HCT116 (cell line): Measurements from ENCODE around the gene SPIB. TPM values are rescaled to one million over a fixed set of nuclear protein-coding genes. Genes with fewer than 3 reads are reported as not detected.

Experiments
- ATAC-seq: fragments of 200-7000 bp; cut with Tn5 transposase; 2 replicates; pipeline ENCODE4 v1.9.1; 2020; ENCODE audit warnings: mild to moderate bottlenecking, moderate library complexity
- BruUV-seq: library from RNA; stranded (reverse); fragments of 400-500 nt; replicated peaks from 2 replicates; lab custom pipeline; 2021; lab: Mats Ljungman, UMichigan
- CTCF ChIA-PET: fragments of 300-600 bp; sonication (Branson Sonifier 250); formaldehyde crosslinking; loops from one replicate; lab custom pipeline; 2021; ENCODE audit warnings: antibody characterized with exemption; lab: Charles Lee
- POLR2A ChIA-PET: fragments of 300-600, 350-600 bp; sonication (Branson Sonifier 250); formaldehyde crosslinking; loops from one replicate; lab custom pipeline; 2021; ENCODE audit warnings: antibody characterized with exemption; lab: Charles Lee
- RAD21 ChIA-PET, 2 experiments: fragments of 300-600 bp; sonication (Branson Sonifier 250); formaldehyde crosslinking; loops; one replicate each; lab custom pipeline; 2023; ENCODE audit warnings: low total read pairs in 2 of 2; ENCODE audit not compliant: uncharacterized antibody in 2 of 2, unreplicated experiment in 2 of 2, low non-redundant PET in 1 of 2; lab: Charles Lee
- DNase-seq: peaks from one replicate; pipeline ENCODE4 v3.0.0-alpha.2; 2010; ENCODE audit warnings: low read depth, low spot score
- H2AFZ ChIP-seq: fragments of 200-600 bp; shearing (Covaris generic), sonication (generic); 2 replicates; pipeline ENCODE4 v1.6.1; 2017; ENCODE audit warnings: low read depth, mixed run types, mixed read lengths, antibody characterized with exemption, low read length; ENCODE audit not compliant: poor library complexity, severe bottlenecking
- H3K27ac ChIP-seq: 2 replicates; pipeline ENCODE4 v1.5.1; 2012; ENCODE audit warnings: low read depth, low read length
- H3K27me3 ChIP-seq: fragments of 200-600 bp; sonication (generic); 2 replicates; pipeline ENCODE4 v1.6.1; 2016; ENCODE audit warnings: mixed run types, low read length, mixed read lengths; ENCODE audit not compliant: insufficient read depth
- H3K36me3 ChIP-seq, 2 experiments: fragments of 200-500 bp in 1 of 2; fragments of 200-600 bp in 1 of 2; sonication (Bioruptor generic) in 1 of 2; sonication (generic) in 1 of 2; 2 replicates each; pipeline versions ENCODE4 v1.5.1 to v1.6.1; 2014 to 2016; ENCODE audit warnings: low read length in 2 of 2, inconsistent platforms in 1 of 2, mixed read lengths in 1 of 2, mixed run types in 1 of 2; ENCODE audit not compliant: insufficient read depth in 2 of 2, control insufficient read depth in 1 of 2
- H3K4me1 ChIP-seq, 2 experiments: fragments of 200-600 bp in 1 of 2; sonication (generic) in 1 of 2; 2 replicates each; pipeline versions ENCODE4 v1.5.1 to v1.6.1; 2012 to 2017; ENCODE audit warnings: low read length in 2 of 2, inconsistent platforms in 1 of 2, mild to moderate bottlenecking in 1 of 2, mixed read lengths in 1 of 2, mixed run types in 1 of 2, moderate library complexity in 1 of 2; ENCODE audit not compliant: insufficient read depth in 2 of 2, control insufficient read depth in 1 of 2
- H3K4me2 ChIP-seq: fragments of 200-600 bp; sonication (generic); 2 replicates; pipeline ENCODE4 v1.6.1; 2017; ENCODE audit warnings: mixed run types, low read length, mixed read lengths
- H3K4me3 ChIP-seq, 2 experiments: fragments of 200-600 bp in 1 of 2; sonication (generic) in 1 of 2; replicated peaks in 1 of 2; 2 replicates each; pipeline ENCODE4 v1.5.1; 2011 to 2016; ENCODE audit warnings: low read length in 2 of 2, control low read depth in 1 of 2, low read depth in 1 of 2, mild to moderate bottlenecking in 1 of 2, mixed read lengths in 1 of 2, mixed run types in 1 of 2
- H3K79me2 ChIP-seq: fragments of 200-600 bp; sonication (generic); 2 replicates; pipeline ENCODE4 v1.6.1; 2017; ENCODE audit warnings: mild to moderate bottlenecking, mixed run types, low read length, moderate library complexity, mixed read lengths; ENCODE audit not compliant: insufficient read depth
- H3K9ac ChIP-seq: fragments of 200-600 bp; sonication (generic); 2 replicates; pipeline ENCODE4 v1.6.1; 2016; ENCODE audit warnings: low read length, mixed read lengths
- H3K9me2 ChIP-seq: fragments of 200-600 bp; sonication (generic), shearing (Covaris generic); 2 replicates; pipeline ENCODE4 v1.6.1; 2017; ENCODE audit warnings: mixed run types, mild to moderate bottlenecking, moderate library complexity; ENCODE audit not compliant: insufficient read depth
- H3K9me3 ChIP-seq, 2 experiments: fragments of 200-500 bp in 1 of 2; fragments of 200-600 bp in 1 of 2; sonication (Bioruptor generic) in 1 of 2; sonication (generic) in 1 of 2; 2 replicates each; pipeline ENCODE4 v1.6.1; 2014 to 2017; ENCODE audit warnings: low read length in 2 of 2, mixed read lengths in 2 of 2, inconsistent platforms in 1 of 2, low read depth in 1 of 2, mild to moderate bottlenecking in 1 of 2, mixed run types in 1 of 2, moderate library complexity in 1 of 2; ENCODE audit not compliant: control insufficient read depth in 1 of 2, insufficient read depth in 1 of 2
- H4K20me1 ChIP-seq: fragments of 200-600 bp; sonication (generic), shearing (Covaris generic); 2 replicates; pipeline ENCODE4 v1.6.1; 2017; ENCODE audit warnings: mixed run types, mild to moderate bottlenecking, moderate library complexity; ENCODE audit not compliant: insufficient read depth
- CBX3 ChIP-seq: IDR thresholded peaks from 2 replicates; pipeline ENCODE4 v1.6.1; 2012; ENCODE audit warnings: low read depth
- CEBPB ChIP-seq: IDR thresholded peaks from 2 replicates; pipeline ENCODE4 v1.6.1; 2012; ENCODE audit warnings: low read depth
- EGR1 ChIP-seq: IDR thresholded peaks from 2 replicates; pipeline ENCODE4 v1.6.1; 2012; ENCODE audit warnings: low read depth
- EZH2 ChIP-seq: fragments of 200-600 bp; sonication (generic); IDR thresholded peaks from 2 replicates; pipeline ENCODE4 v1.6.1; 2017; ENCODE audit warnings: antibody characterized with exemption, mixed run types
- EZH2phosphoT487 ChIP-seq: fragments of 200-600 bp; IDR thresholded peaks from 2 replicates; pipeline ENCODE4 v1.6.1; 2018; ENCODE audit warnings: antibody characterized with exemption, borderline replicate concordance
- POLR2A ChIP-seq: IDR thresholded peaks from 2 replicates; pipeline ENCODE4 v1.7.0; 2011; ENCODE audit warnings: borderline replicate concordance; ENCODE audit not compliant: insufficient read depth, insufficient read length; ENCODE audit errors: extremely low read depth
- POLR2AphosphoS5 ChIP-seq: IDR thresholded peaks from 2 replicates; pipeline ENCODE4 v1.6.1; 2011; ENCODE audit warnings: mild to moderate bottlenecking, low read depth, low read length, moderate library complexity
- SIN3A ChIP-seq: IDR thresholded peaks from 2 replicates; pipeline ENCODE4 v1.6.1; 2012; ENCODE audit warnings: low read depth
- SP1 ChIP-seq: IDR thresholded peaks from 2 replicates; pipeline ENCODE4 v1.6.1; 2012; ENCODE audit warnings: low read depth
- SRF ChIP-seq: IDR thresholded peaks from 2 replicates; pipeline ENCODE4 v1.6.1; 2012; ENCODE audit warnings: low read depth
- TCF7L2 ChIP-seq: IDR thresholded peaks from 2 replicates; pipeline ENCODE4 v1.7.0; 2011; ENCODE audit warnings: borderline replicate concordance, inconsistent platforms; ENCODE audit not compliant: insufficient read depth, insufficient read length; ENCODE audit errors: extremely low read depth
- YY1 ChIP-seq: IDR thresholded peaks from 2 replicates; pipeline ENCODE4 v1.6.1; 2011; ENCODE audit warnings: low read length, low read depth, moderate library complexity, mild to moderate bottlenecking; ENCODE audit not compliant: insufficient replicate concordance; ENCODE audit errors: extremely low read depth
- ZFX ChIP-seq: fragments of 450-650 bp; IDR thresholded peaks from 2 replicates; pipeline ENCODE4 v1.6.1; 2017
- ZNF274 ChIP-seq: fragments of 200-500 bp; sonication (Bioruptor generic); IDR thresholded peaks from 2 replicates; pipeline ENCODE4 v1.6.1; 2014; ENCODE audit warnings: mild to moderate bottlenecking, low read depth, low read length, inconsistent platforms
- intact Hi-C: fragments of 100-400 bp; cut with micrococcal nuclease; formaldehyde crosslinking; loops from 2 replicates; pipeline ENCODE4 v1.10.0; 2022
- total RNA-seq: library from RNA; stranded (reverse); gene quantifications from one replicate; pipeline ENCODE4 v1.2.1, GENCODE V29; 2021; ENCODE audit not compliant: unreplicated experiment
- TF ChIP-seq, protein P1 (sequence below): IDR thresholded peaks from 2 replicates; pipeline ENCODE4 v1.6.1; 2012
- TF ChIP-seq, protein P2 (sequence below): IDR thresholded peaks from 2 replicates; pipeline ENCODE4 v1.6.1; 2012
- TF ChIP-seq, protein P3 (sequence below), 3 experiments: fragments of 200-600 bp in 1 of 3; sonication (generic) in 1 of 3; IDR thresholded peaks in 2 of 3; conservative IDR thresholded peaks in 1 of 3; 2 replicates each; pipeline ENCODE4 v1.5.1; 2012 to 2017; ENCODE audit warnings: low read depth in 2 of 3, low read length in 2 of 3, antibody characterized with exemption in 1 of 3, borderline replicate concordance in 1 of 3, control low read depth in 1 of 3, mild to moderate bottlenecking in 1 of 3, mixed read lengths in 1 of 3, mixed run types in 1 of 3, moderate library complexity in 1 of 3; ENCODE audit not compliant: insufficient read depth in 1 of 3
- TF ChIP-seq, protein P4 (sequence below): IDR thresholded peaks from 2 replicates; pipeline ENCODE4 v1.6.1; 2012; ENCODE audit warnings: low read depth

The SPIB gene
- total RNA-seq, 1 experiment from 2014 or later, result 0.96 TPM

DNA sequence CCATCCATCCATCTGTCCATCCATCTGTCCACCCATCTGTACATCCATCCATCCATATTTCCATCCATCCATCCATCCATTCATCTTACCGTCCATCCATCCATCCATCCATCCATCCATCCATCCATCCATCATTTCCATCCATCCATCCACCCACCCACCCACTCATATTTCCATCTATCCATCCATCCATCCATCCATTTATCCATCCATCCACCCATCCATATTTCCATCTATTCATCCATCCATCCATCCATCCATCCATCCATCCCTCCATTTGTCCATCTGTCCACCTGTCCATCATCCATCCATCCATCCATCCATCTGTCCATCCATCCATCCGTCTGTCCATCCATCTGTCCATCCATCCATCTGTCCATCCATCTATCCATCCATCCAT, 37.3 kb downstream of the SPIB start:
- H3K9me3 ChIP-seq, result no peaks in the 10 kb centered on the region
- H3K27me3 ChIP-seq, result no peaks in the 10 kb centered on the region
- H3K9me2 ChIP-seq, result no peaks in the 10 kb centered on the region
- no peaks in the 10 kb centered on the region for H4K20me1 ChIP-seq
- no peak overlapping the region for H3K27ac ChIP-seq
- ChIA-PET RAD21 (no interaction called here), POLR2A (no interaction called here), CTCF (no interaction called here)
- H3K4me2 ChIP-seq, result no peak overlapping the region
- TF ChIP-seq ZFX, result no peak
- no peak for TF ChIP-seq SRF
- no peak for TF ChIP-seq POLR2AphosphoS5
- TF ChIP-seq, protein P1, sequence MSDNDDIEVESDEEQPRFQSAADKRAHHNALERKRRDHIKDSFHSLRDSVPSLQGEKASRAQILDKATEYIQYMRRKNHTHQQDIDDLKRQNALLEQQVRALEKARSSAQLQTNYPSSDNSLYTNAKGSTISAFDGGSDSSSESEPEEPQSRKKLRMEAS, result no peak
- TF ChIP-seq ZNF274, result no peak
- TF ChIP-seq EZH2, result no peak
- TF ChIP-seq YY1, result no peak
- no peak for TF ChIP-seq EGR1
- TF ChIP-seq, protein P2, sequence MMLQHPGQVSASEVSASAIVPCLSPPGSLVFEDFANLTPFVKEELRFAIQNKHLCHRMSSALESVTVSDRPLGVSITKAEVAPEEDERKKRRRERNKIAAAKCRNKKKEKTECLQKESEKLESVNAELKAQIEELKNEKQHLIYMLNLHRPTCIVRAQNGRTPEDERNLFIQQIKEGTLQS, result no peak
- no peak for TF ChIP-seq EZH2phosphoT487
- TF ChIP-seq TCF7L2, result no peak
- no peak for TF ChIP-seq CEBPB
- no peak for TF ChIP-seq POLR2A
- TF ChIP-seq, protein P3, sequence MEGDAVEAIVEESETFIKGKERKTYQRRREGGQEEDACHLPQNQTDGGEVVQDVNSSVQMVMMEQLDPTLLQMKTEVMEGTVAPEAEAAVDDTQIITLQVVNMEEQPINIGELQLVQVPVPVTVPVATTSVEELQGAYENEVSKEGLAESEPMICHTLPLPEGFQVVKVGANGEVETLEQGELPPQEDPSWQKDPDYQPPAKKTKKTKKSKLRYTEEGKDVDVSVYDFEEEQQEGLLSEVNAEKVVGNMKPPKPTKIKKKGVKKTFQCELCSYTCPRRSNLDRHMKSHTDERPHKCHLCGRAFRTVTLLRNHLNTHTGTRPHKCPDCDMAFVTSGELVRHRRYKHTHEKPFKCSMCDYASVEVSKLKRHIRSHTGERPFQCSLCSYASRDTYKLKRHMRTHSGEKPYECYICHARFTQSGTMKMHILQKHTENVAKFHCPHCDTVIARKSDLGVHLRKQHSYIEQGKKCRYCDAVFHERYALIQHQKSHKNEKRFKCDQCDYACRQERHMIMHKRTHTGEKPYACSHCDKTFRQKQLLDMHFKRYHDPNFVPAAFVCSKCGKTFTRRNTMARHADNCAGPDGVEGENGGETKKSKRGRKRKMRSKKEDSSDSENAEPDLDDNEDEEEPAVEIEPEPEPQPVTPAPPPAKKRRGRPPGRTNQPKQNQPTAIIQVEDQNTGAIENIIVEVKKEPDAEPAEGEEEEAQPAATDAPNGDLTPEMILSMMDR (IDR thresholded peaks at IDR 0.05 in 2 of 3, conservative IDR thresholded peaks at IDR 0.05 in 1 of 3; ENCODE audit: borderline replicate concordance in 1 of 3, insufficient read depth in 1 of 3, low read depth in 2 of 3, low read length in 2 of 3), result no peak
- TF ChIP-seq CBX3, result no peak
- TF ChIP-seq, protein P4, sequence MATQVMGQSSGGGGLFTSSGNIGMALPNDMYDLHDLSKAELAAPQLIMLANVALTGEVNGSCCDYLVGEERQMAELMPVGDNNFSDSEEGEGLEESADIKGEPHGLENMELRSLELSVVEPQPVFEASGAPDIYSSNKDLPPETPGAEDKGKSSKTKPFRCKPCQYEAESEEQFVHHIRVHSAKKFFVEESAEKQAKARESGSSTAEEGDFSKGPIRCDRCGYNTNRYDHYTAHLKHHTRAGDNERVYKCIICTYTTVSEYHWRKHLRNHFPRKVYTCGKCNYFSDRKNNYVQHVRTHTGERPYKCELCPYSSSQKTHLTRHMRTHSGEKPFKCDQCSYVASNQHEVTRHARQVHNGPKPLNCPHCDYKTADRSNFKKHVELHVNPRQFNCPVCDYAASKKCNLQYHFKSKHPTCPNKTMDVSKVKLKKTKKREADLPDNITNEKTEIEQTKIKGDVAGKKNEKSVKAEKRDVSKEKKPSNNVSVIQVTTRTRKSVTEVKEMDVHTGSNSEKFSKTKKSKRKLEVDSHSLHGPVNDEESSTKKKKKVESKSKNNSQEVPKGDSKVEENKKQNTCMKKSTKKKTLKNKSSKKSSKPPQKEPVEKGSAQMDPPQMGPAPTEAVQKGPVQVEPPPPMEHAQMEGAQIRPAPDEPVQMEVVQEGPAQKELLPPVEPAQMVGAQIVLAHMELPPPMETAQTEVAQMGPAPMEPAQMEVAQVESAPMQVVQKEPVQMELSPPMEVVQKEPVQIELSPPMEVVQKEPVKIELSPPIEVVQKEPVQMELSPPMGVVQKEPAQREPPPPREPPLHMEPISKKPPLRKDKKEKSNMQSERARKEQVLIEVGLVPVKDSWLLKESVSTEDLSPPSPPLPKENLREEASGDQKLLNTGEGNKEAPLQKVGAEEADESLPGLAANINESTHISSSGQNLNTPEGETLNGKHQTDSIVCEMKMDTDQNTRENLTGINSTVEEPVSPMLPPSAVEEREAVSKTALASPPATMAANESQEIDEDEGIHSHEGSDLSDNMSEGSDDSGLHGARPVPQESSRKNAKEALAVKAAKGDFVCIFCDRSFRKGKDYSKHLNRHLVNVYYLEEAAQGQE, result no peak
- no peak for TF ChIP-seq SIN3A
- no peak for TF ChIP-seq SP1
- ATAC-seq (no peak), DNase-seq (no peak)
- H3K4me3 ChIP-seq, result no peak overlapping the region
- peaks cover 7 to 13% of the 10 kb centered on the region in 2 experiments for H3K4me1 ChIP-seq
- intact Hi-C loops, result no loop called here
- no peak overlapping the region for H2AFZ ChIP-seq
- no peaks in the 10 kb centered on the region for H3K36me3 ChIP-seq
- BruUV-seq, result no TSS peak
- no peak overlapping the region for H3K9ac ChIP-seq
- H3K79me2 ChIP-seq, result no peaks in the 10 kb centered on the region
